SKM-1 treated with dmso at 0.1 percent for 144 hours (cell line): ENCODE results near the gene CTNND1.
"Not testable (repeated sequence)": the region's sequence is repeated elsewhere in the genome, so short reads cannot be mapped to it uniquely, and the experiment has no call there.

Source experiments
- DNase-seq: peaks from one replicate; lab custom pipeline; 2025; ENCODE audit not compliant: unreplicated experiment; lab: John Stamatoyannopoulos, UW

Gene CTNND1, protein sequence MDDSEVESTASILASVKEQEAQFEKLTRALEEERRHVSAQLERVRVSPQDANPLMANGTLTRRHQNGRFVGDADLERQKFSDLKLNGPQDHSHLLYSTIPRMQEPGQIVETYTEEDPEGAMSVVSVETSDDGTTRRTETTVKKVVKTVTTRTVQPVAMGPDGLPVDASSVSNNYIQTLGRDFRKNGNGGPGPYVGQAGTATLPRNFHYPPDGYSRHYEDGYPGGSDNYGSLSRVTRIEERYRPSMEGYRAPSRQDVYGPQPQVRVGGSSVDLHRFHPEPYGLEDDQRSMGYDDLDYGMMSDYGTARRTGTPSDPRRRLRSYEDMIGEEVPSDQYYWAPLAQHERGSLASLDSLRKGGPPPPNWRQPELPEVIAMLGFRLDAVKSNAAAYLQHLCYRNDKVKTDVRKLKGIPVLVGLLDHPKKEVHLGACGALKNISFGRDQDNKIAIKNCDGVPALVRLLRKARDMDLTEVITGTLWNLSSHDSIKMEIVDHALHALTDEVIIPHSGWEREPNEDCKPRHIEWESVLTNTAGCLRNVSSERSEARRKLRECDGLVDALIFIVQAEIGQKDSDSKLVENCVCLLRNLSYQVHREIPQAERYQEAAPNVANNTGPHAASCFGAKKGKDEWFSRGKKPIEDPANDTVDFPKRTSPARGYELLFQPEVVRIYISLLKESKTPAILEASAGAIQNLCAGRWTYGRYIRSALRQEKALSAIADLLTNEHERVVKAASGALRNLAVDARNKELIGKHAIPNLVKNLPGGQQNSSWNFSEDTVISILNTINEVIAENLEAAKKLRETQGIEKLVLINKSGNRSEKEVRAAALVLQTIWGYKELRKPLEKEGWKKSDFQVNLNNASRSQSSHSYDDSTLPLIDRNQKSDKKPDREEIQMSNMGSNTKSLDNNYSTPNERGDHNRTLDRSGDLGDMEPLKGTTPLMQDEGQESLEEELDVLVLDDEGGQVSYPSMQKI

DNA sequence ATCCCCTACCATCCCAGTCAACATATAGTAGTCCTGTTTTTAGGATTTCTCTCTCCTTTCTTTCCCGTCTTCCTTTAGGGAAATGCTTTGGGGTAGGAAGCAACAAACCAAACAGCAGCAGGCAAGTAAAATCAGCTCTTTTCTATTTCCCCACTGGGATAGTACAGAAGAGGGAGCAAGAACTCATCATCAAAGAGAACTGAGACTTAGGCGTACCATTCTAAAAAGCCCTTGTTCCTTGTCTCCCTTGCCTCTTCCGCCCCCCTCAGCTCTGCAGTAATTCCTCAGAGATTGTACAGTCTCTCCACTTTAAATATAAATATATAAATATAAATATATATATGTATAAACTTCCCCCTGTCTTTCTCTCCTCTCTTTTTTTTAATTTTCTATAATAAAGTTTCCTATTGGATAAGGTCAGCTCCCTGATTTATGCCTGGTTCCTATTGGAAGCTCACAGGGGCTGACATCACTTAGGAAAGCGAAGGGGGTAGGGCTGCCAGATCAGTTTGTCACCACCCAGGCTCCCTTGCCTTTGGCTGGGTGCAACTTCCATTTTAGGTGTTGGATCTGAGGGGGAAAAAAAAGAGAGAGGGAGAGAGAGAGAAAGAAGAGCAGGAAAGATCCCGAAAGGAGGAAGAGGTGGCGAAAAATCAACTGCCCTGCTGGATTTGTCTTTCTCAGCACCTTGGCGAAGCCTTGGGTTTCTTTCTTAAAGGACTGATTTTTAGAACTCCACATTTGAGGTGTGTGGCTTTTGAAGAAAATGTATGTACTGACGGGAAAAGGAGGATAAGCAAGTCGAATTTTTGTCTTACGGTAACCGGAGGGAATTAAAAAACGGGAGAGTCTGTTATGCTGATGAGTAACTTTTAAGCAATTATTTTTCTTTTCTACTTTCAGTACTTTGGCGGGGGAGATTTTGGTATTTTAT lies at the start of gene CTNND1:
TSS of gene CTNND1 (plus strand) at position 502 of the 934 bp plus-strand sequence. CDS start 29,677 bp downstream, outside the sequence.
- peak; percentile 86 for DNase-seq

DNA sequence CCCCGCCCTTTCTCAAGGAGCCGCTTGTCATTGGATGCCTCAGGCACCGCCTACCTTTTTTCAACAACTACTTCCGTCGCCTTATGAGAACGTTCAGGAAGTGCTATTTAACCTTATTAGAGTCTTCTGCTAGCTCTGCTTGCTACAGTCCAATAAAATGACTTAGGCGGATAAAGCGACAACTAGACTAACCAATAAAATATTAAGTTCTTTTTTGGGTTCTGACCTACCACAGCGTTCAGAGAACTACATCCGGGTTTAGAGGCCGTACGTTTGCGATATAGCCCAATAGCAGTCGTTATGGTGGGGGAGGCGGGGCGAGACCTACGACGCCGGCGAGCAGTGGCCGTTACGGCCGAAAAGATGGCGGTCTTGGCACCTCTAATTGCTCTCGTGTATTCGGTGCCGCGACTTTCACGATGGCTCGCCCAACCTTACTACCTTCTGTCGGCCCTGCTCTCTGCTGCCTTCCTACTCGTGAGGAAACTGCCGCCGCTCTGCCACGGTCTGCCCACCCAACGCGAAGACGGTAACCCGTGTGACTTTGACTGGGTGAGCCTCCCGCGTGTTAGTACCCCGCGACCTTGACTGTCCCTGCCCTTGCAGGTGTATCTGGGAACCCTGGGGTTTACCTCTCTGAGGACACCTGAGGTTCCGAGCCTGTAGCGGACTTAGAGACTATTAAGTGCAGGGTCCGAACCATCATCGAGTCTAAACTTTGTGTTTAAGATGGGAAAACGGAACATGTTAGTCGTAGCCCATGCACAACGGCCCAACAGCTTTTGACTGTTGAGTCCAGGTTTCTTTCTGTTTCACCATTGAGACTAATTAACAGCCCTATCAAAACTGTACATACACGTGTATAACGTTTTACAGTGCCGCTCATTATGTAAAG lies 49.1 kb upstream of the CTNND1 start, which contains the start of gene TMX2:
TSS of gene TMX2 (plus strand) at position 338 of the 895 bp plus-strand sequence. CDS start at position 364, 26 bp downstream.
- DNase-seq = peak; percentile 99

DNA sequence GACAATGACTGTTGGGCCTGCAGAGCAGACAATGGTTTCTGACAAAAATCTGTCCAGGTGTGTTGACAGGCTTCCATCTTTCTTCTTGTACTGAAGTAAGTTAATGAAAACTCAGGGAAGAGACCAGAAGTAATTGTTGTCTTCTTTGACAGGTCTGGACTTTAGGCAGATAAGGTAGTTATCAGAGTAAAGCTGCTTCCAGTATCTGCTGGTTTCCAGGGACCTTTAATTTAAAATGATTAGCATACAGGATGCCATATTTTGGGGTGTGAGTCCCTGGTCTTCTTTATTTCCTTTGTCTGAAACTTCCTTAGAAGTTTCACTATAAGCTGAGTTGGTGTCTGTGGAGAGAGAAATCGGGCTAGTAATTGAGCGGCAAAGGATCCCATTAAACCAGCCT lies 47.8 kb upstream of the CTNND1 start:
- DNase-seq = no peak

DNA sequence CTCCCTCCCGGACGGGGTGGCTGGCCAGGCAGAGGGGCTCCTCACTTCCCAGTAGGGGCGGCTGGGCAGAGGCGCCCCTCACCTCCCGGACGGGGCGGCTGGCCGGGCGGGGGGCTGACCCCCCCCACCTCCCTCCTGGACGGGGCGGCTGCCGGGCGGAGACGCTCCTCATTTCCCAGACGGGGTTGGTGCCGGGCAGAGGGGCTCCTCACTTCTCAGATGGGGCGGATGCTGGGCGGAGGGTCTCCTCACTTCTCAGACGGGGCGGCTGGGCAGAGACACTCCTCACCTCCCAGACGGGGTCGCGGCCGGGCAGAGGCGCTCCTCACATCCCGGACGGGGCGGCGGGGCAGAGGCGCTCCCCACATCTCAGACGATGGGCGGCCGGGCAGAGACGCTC lies 44.9 kb upstream of the CTNND1 start:
- not testable (repeated sequence) for DNase-seq

DNA sequence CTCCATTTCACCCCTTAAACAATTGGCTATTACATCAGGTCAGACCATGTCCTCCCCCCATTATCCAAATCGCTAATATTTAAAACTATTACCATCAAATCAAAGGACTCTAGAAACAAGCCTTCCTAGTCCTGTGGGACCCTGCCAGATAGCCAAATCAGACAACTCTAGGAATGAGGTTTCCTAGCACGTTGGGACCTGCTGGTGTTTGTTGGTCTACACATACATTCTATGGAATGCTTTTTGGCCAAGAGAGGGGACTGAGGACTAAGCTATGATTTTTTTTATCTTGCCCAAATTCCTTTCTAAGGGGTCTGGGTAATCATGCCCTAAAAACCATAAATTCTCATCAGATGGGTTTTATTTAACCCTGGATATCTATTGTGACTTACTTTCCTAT lies 34.4 kb upstream of the CTNND1 start:
- DNase-seq = no peak

DNA sequence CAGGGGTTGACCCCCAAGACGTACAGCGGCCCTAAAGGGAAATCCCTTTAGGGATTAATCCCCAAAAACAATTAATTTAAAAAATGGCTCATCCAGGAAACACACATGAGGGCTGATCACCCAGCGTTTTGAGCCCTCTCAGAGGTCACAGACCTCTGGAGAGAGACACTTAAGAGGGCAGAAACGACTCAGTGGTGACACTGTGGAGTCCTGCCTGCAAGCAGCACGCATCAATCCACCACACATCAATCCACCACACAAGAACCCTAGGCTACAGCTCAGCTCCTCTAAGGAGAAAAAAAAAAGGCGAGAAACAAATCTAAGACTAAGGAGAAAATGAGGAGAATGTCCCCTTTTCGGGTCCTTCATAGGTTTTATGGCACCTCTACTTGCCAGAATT lies 32.8 kb upstream of the CTNND1 start:
- no peak for DNase-seq

DNA sequence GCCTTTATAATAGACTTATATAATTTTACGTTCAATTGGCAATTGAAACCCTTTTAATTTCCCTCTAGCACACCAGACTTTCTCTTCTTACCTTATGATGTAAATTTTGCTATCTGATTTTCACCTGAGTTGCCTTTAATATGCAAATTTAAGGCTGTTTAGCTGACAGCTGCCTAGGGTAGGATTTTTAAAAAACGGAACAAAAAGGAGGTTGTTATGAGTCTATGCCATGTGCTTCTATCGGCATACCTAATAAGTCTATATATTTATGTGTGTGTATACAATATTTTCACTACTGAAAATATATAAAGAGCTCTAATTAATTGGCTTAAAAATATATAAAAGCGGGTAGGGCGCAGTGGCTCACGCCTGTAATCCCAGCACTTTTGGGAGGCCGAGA lies 32.1 kb upstream of the CTNND1 start:
- no peak for DNase-seq

DNA sequence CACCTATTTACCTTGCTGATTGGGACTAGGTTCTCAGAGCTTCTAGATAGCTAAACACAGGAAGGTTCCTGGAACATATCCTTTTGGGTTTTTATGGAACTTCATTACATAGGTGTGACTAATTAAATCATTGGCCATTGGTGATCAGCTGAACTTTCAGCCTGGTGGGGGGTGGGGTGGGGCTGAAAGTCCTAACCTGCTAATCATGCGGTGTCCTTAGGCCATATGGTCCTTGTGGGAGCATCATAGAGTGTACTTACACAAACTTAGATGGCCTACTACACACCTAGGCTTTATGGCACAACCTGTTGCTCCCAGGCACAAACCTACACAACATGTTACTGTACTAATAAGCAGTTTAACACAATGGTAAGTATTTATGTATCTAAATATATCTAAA lies 28.9 kb upstream of the CTNND1 start:
- DNase-seq = no peak

DNA sequence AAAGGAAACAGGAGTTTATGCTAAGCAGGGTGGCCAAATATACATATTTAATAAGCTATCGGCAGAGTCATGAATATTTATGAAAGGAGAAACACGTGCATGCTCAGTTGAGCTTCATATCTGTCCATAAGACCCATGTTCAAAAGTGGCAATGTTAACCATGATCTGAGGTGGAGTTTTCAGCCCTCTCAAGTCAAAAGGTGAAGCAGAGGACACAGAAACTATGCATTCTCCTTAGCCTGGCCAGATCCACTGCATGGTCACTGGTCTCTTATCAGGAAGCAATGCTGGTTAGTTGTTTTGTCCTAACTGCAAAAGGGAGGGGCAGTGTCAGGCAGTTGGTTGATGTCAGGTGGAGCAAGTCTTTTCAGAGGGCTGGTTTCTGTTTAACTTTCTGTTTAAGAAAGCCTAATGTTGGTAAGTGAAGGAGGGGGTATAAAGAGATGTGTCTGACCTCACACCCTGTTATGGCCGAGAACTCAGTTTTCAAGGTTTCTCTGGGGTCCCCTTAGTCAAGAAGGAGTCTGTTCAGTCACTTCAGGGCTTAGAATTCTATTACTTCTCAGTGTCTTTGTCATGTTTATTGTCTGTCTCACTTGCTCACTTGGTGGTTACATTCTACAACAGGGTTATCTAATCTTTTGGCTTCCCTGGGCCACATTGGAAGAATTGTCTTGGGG lies 25.8 kb upstream of the CTNND1 start:
- no peak for DNase-seq

DNA sequence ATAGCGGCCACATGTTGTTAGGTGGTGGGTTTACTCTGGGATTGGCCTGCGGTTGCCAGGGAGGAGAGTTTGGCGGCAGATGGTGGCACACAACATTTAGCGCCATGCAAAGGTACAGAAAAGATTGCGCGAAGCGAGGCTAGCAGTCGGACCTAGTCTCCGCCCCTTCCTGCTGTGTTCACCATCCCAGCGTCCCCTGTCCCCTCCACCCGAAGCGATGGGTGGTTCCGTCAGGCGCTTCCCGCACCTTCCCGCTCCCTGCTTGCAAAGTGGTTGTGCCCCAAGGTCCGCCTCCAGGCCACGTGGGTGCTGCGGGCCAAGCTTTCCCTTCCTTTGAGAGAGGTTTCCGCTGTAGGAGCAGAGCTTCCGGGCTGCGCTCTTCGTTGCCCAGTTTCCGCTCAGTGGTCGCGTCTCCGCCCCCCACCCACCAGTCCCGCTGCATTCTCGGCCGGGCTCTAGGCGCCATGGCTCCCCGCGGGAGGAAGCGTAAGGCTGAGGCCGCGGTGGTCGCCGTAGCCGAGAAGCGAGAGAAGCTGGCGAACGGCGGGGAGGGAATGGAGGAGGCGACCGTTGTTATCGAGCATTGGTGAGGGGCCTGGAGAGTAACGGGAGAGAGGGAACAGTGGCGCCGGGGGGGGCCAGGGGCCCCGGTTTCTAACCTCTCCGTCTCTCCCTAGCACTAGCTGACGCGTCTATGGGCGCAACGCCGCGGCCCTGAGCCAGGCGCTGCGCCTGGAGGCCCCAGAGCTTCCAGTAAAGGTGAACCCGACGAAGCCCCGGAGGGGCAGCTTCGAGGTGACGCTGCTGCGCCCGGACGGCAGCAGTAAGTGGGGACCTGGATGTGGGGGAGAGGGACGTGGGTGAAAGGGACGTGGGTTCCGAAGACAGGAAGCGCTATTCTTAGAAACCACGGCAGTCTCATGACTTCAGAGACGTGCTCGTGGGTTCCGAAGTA lies 20.2 kb upstream of the CTNND1 start, which contains the start of gene SELENOH:
TSS of gene SELENOH (plus strand) at position 360 of the 955 bp plus-strand sequence. CDS start at position 465, 105 bp downstream.
- DNase-seq = peak; percentile 97

DNA sequence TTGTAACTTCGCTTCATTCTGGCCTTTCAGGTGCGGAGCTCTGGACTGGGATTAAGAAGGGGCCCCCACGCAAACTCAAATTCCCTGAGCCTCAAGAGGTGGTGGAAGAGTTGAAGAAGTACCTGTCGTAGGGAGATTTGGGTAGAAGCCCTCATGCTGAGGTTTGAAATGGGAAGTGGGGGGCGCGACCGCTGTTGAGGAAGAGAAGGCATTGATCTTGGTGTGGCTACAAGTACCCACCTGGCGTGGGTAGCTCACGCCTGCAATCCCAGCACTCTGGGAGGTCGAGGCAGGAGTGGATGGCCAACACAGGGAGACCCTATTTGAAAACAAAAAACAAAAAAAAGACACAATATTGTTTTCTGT lies 19.5 kb upstream of the CTNND1 start:
- no peak for DNase-seq

DNA sequence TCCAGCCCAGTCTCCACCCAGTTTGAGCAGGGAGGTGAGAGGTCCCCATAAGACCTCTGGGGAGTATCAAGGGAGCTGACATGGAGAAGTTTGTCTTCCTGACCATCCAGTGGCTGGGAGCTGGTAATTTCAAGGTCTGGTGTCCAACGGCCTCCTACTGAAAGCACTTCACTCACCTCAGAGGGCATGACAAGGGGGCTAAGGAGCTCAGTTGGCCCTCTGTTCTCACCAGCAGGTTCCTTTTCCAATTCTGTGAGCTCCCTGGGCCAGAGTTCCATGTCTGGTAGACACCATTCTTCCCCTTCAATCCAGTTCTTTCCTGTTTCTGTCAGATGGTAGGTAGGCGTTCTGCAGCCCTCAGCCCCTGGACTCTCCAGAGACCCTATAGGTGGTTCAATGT lies 17.2 kb upstream of the CTNND1 start:
- no peak for DNase-seq

DNA sequence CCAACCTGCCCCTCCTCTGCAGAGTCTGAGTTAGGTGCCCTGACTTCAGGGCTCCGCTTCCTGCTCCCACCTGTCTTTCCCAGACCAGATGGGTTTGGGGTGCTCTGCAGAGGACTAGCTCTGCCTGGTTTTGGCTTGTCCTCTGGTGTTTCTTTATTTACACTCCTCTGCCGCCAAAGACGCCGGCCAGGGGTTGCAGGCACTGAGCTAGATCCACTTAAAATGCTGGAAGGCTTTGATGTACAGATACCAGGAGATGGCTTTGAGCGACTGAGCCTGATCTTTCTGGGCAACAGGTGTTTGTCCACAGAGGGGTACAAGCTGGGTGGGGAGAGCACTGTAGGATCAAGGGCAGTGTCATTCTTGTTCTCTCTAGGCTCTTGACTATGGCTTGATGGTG lies 16.4 kb upstream of the CTNND1 start:
- no peak for DNase-seq

DNA sequence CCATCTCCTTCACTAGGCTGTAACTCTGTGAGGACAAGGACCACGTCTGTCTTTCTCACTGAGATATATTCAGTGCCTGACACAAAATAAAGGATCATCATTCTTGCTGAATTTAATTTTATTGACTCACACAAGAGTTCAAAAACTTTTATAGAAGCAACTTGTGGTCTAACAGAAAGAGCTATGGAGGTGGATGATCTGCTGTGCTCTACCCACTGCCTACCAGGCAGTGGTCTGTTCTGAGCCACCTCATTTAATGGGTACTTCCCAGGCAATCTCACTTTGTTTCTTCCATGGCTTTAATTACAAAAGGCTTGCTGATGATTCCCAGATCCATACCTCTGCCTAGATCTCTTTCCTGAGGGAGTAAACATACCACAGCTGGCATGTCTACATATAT lies 14.7 kb upstream of the CTNND1 start:
- DNase-seq = no peak

DNA sequence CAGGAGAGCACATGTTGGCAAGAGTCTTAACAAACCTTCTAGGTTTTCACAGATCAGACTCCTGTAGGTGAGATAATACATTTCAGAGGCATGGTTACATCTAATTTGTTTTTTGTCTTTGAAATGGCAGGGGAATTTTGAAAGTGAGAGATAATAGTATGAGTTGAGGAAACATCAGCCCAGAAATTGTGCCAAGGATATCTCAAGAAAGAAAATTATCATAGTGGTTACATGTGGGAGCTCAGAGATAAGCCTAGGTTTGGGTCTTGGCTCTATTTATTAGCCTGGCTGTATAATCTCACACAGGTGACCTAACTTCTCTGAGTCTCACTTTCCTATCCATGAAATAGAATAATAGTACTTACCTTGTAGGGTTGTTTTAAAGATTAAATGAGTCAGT lies 10.4 kb upstream of the CTNND1 start:
- no peak for DNase-seq

DNA sequence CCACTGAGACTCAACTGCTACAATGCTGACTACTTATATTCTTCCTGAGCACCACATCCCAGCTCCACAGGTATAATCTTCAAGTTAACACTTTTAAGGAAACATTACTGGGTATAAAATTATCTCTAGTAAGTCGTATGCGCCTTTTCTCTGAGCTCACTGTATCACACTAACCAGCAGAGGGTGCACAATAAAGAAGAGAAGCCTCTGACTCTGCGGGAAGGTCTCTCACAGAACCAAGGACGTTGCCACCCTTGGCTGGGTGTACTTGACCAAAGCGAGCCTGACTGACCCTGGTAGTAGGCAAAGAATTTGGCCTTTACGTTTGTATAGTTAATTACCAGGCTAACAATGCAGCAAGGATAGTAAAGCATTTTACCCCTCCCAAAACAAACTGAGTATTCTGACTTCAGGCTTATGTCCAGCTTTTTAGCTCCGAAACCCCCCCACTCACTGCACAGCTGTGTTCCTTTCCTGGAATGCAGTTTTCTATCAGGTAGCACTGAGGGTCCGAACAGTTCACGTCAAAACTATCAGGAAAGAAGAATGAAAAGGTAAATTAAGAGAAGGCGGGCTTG lies 9.8 kb upstream of the CTNND1 start, which contains the start of gene BTBD18:
TSS of gene BTBD18 (minus strand) at position 144 of the 578 bp plus-strand sequence. CDS start 631 bp downstream, outside the sequence.
- peak; percentile 23 for DNase-seq

DNA sequence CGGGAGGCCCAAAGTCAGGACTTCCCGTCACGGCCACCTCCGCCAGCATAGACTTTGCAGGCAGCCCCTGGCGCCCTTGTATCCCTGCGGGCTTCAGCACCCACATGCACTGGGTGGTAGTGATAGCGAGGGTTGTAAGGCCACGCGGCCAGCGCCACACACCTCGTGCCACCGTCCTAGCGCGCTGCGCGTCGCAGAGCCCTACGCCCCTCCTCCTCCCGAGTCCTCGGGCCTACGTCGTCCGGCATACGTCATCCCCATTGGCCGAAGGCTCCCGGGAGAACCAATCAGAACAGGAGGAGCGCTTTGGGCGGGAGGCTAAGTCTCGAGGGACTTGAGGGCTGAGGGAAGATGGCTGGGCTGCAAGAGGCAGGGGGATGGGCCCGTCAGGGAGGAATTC lies 8.6 kb upstream of the CTNND1 start:
- DNase-seq = no peak
